Measurements from ENCODE around the gene RPP14. TPM values are rescaled to one million over a fixed set of nuclear protein-coding genes. Genes with fewer than 3 reads are reported as not detected.

RPP14 gene
- polyA plus RNA-seq, 2 of the 4 experiments (the other 2 are of a cell fraction): 13.2 to 21.5 TPM

DNA sequence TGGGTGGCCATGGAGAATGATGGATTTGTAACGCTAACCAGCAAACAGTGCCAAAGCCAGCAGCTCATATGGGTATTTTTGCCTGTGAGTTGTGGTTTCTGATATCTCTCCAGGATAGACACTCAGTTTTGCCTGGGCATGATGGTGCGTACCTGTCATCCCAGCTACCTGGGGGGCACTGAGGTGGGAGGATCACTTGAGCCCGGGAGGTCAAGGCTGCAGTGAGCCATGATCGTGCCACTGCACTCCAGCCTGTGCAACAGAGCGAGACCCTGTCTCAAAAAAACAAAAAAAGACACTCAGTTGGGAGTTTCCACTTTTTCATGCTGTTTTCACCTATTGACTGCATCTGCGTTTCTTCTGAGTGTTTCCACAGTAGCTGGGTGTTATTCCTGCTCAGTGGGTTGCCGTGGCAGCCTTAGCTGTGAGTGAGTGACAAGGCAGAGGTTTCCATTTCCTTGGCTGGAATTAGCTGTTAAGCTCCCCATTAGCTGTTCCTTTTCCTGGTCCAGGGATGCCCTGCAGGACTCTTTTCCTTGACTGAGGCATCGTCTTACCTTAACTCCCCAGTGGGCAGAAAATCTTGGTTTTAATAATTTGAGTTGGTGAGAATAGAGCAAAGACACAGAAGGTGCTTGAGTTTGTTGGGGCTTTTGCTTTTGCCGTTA is 14.2 kb upstream of the RPP14 start:
- no peak for FAIRE-seq
- CTCF ChIA-PET: interaction anchor here (0.7 to 1.3 kb wide), 4 partner anchors 12 to 14 kb away, joined by 3 to 4 read pairs (median 3); partner anchors contain the start of genes HTD2 and RPP14
- H3K4me3 ChIP-seq: no peak overlapping the region
- H3K4me1 ChIP-seq: no peaks in the 10 kb centered on the region
- H3K9me3 ChIP-seq: no peaks in the 10 kb centered on the region
- TF ChIP-seq HOXA7 (CRISPR knock-in tag; IDR thresholded peaks at IDR 0.05) (no peak), NR3C1 (IDR thresholded peaks at IDR 0.05) (no peak), ESRRA (IDR thresholded peaks at IDR 0.05; ENCODE audit: borderline replicate concordance, low read length) (no peak)
- TF ChIP-seq, protein P1, sequence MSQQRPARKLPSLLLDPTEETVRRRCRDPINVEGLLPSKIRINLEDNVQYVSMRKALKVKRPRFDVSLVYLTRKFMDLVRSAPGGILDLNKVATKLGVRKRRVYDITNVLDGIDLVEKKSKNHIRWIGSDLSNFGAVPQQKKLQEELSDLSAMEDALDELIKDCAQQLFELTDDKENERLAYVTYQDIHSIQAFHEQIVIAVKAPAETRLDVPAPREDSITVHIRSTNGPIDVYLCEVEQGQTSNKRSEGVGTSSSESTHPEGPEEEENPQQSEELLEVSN (IDR thresholded peaks at IDR 0.05; ENCODE audit: borderline replicate concordance, low read depth): no peak
- POLR2A ChIA-PET: no interaction called here
- ATAC-seq: no peak
- WGBS (ENCODE audit: missing lambda C conversion rate): 77% methylated on average over 8 of the region's 9 CpGs
- no peak for DNase-seq (ENCODE audit: low read depth in 1 of 2, low spot score in 1 of 2)
- no peak overlapping the region for H3K4me2 ChIP-seq
- no peak overlapping the region for H3K27ac ChIP-seq

DNA sequence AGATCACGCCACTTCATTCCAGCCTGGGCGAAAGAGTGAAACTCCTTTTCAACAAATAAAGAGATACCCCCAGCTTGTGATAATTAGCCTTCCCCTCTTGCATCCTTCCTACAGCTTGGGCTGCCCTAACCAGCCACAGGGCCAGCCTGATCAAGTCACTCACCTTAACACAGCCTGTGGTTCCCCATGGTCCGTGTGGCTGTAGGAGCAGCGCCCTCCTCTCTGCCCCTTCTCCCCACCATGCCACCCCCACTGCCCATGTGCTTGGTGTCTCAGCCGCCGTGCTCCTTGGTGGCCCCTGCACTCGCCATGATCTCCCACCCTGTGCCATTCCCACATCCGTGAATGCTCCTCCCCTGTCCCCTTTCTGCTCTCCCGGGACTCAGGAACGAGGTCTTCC is 13.2 kb upstream of the RPP14 start:
- CTCF ChIA-PET: interaction anchor here (0.7 to 1.6 kb wide), 6 partner anchors 13 to 105 kb away, joined by 3 to 5 read pairs (median 4); partner anchors contain the start of genes HTD2 and RPP14
- POLR2A ChIA-PET: no interaction called here
- no peak for FAIRE-seq

DNA sequence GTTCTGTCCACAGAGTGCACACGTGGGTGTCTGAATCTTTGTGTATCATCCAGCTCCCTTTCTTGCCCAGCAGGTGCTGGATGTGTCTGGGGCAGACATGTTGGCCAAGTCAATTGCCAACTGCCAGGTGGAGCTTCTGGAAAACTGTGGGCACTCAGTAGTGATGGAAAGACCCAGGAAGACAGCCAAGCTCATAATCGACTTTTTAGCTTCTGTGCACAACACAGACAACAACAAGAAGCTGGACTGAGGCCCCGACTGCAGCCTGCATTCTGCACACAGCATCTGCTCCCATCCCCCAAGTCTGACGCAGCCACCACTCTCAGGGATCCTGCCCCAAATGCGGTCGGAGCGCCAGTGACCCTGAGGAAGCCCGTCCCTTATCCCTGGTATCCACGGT is 12.5 kb upstream of the RPP14 start:
- 65% methylated on average over 9 of the region's 9 CpGs for WGBS (ENCODE audit: missing lambda C conversion rate)
- H3K9me3 ChIP-seq: no peaks in the 10 kb centered on the region
- no peak overlapping the region for H3K4me2 ChIP-seq
- FAIRE-seq (no peak), ATAC-seq (no peak), DNase-seq (ENCODE audit: low read depth in 1 of 2, low spot score in 1 of 2) (no peak)
- H3K27ac ChIP-seq: no peak overlapping the region
- ChIA-PET POLR2A (no interaction called here), CTCF (interaction anchor here (0.5 to 1.6 kb wide), 4 partner anchors 13 to 232 kb away, joined by 3 to 5 read pairs (median 4); partner anchors contain the start of genes HTD2 and RPP14)
- TF ChIP-seq, protein P2, sequence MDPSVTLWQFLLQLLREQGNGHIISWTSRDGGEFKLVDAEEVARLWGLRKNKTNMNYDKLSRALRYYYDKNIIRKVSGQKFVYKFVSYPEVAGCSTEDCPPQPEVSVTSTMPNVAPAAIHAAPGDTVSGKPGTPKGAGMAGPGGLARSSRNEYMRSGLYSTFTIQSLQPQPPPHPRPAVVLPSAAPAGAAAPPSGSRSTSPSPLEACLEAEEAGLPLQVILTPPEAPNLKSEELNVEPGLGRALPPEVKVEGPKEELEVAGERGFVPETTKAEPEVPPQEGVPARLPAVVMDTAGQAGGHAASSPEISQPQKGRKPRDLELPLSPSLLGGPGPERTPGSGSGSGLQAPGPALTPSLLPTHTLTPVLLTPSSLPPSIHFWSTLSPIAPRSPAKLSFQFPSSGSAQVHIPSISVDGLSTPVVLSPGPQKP (IDR thresholded peaks at IDR 0.05; ENCODE audit: low read depth, low read length): no peak
- no peak for TF ChIP-seq ZSCAN20 (CRISPR knock-in tag; IDR thresholded peaks at IDR 0.05)
- TF ChIP-seq HOXB13 (CRISPR knock-in tag; IDR thresholded peaks at IDR 0.05; ENCODE audit: low read depth): no peak
- no peak for TF ChIP-seq MYC (IDR thresholded peaks at IDR 0.05; ENCODE audit: borderline replicate concordance, low read length)
- H3K4me1 ChIP-seq: no peaks in the 10 kb centered on the region
- H3K4me3 ChIP-seq: no peak overlapping the region

More for the DNA sequence above, 13.2 kb upstream of the RPP14 start:
- no peak for DNase-seq (ENCODE audit: low read depth in 1 of 2, low spot score in 1 of 2)
- no peaks in the 10 kb centered on the region for H3K9me3 ChIP-seq
- no peak overlapping the region for H3K4me3 ChIP-seq
- no peaks in the 10 kb centered on the region for H3K4me1 ChIP-seq
- H3K27ac ChIP-seq: no peak overlapping the region
- TF ChIP-seq ZSCAN20 (CRISPR knock-in tag; IDR thresholded peaks at IDR 0.05) (no peak), RAD21 (conservative IDR thresholded peaks at IDR 0.05 in 1 of 2, IDR thresholded peaks at IDR 0.05 in 1 of 2) (no peak), HOXB13 (CRISPR knock-in tag; IDR thresholded peaks at IDR 0.05; ENCODE audit: low read depth) (no peak), CBX8 (IDR thresholded peaks at IDR 0.05) (no peak), FOXS1 (CRISPR knock-in tag; IDR thresholded peaks at IDR 0.05) (no peak), GATA3 (IDR thresholded peaks at IDR 0.05; ENCODE audit: borderline replicate concordance) (no peak), ZNF302 (CRISPR knock-in tag; IDR thresholded peaks at IDR 0.05) (no peak), NFE2L2 (conservative IDR thresholded peaks at IDR 0.05; ENCODE audit: low read length) (no peak), NR3C1 (IDR thresholded peaks at IDR 0.05) (no peak)
- TF ChIP-seq, protein P3, sequence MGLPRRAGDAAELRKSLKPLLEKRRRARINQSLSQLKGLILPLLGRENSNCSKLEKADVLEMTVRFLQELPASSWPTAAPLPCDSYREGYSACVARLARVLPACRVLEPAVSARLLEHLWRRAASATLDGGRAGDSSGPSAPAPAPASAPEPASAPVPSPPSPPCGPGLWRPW (IDR thresholded peaks at IDR 0.05): no peak
- TF ChIP-seq, protein P4, sequence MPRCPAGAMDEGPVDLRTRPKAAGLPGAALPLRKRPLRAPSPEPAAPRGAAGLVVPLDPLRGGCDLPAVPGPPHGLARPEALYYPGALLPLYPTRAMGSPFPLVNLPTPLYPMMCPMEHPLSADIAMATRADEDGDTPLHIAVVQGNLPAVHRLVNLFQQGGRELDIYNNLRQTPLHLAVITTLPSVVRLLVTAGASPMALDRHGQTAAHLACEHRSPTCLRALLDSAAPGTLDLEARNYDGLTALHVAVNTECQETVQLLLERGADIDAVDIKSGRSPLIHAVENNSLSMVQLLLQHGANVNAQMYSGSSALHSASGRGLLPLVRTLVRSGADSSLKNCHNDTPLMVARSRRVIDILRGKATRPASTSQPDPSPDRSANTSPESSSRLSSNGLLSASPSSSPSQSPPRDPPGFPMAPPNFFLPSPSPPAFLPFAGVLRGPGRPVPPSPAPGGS (IDR thresholded peaks at IDR 0.05): no peak
- WGBS (ENCODE audit: missing lambda C conversion rate): 94% methylated on average over 10 of the region's 10 CpGs
- ATAC-seq: no peak
- no peak overlapping the region for H3K4me2 ChIP-seq
